GM18526 (cell line): Measurements from ENCODE around the gene ZWILCH.
A peak's percentile ranks its signal among the peaks of the same experiment; 100 is the strongest.

Experiments
- POLR2A ChIP-seq: IDR thresholded peaks from 3 replicates; pipeline ENCODE4 v1.6.1; 2011; ENCODE audit not compliant: insufficient read length; ENCODE audit errors: extremely low read depth

The ZWILCH gene

DNA sequence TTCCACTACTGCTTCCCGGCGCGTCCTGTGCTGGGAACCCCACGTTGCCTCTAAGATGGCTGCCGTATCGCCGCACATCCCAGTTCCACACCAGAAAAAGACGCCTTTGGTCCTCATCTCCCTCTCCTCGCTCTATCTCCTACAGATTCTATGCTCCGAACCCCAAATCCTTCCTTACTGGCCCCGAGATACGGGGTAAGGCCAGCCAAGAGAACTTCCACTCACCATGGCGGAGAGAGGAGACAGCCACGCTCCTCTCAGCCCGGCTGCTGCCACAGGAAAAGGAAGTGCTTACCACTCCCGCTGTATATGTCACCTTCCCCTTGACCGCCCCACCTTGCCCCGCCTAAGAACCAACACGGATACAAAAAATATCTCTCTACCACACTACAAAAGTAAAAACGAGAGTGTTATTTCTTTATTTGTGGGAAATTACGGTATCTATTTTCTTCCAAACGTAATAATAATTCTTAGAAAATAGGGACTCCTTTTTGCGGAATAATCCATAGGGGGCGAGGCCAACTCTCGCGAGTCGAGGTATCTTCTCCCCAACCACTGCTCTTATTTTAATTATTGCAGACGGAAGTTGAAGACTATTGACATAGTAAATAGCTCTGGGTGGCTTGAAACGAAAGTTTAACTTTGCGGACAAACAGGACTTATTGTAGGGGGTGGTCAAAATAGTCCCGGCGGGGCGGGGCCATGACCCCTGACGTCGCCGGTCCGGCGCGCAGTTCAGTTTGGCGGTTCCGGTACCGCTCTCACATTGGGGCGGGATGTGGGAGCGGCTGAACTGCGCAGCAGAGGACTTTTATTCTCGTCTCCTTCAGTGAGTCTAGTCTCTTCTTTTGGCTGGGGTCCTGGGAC lies at the start of gene ZWILCH, which contains the start of gene RPL4:
ZWILCH (plus strand) TSS at position 764 of the 867 bp plus-strand sequence; CDS start at position 777, 13 bp downstream.
RPL4 (minus strand) TSS at position 293 of the 867 bp plus-strand sequence; CDS start at position 228, 65 bp downstream.
- TF ChIP-seq POLR2A = peak; percentile 94

GRCh38 chr15:66456211-66456610 lies 48.9 kb upstream of the ZWILCH start:
- no peak for TF ChIP-seq POLR2A

GRCh38 chr15:66459818-66460615 lies 45.1 kb upstream of the ZWILCH start:
- TF ChIP-seq POLR2A = no peak

- no peak for TF ChIP-seq POLR2A
Measured at GRCh38 chr15:66461917-66462316, 43.2 kb upstream of the ZWILCH start.

DNA sequence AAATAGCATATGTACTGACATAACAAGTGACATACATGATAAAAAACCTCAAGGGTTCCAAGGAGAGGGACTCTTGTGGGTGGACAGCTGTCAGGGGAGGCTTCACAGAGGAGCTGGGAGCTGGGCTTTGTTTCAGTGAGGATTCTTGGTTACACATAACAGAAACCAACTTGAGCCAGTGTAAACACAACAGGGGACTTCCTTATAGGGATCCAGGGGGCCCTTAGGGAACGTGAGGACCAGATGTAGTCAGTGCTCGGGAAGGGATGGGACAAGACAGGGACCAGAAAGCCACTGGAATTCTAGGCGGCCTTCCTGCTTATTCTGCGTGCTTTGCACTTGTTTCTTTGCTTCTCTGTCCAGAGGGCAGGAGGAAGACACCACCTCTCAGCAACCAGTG lies 42.5 kb upstream of the ZWILCH start:
- TF ChIP-seq POLR2A = no peak

- TF ChIP-seq POLR2A = no peak
Measured at GRCh38 chr15:66472176-66472999, 32.7 kb upstream of the ZWILCH start.

DNA sequence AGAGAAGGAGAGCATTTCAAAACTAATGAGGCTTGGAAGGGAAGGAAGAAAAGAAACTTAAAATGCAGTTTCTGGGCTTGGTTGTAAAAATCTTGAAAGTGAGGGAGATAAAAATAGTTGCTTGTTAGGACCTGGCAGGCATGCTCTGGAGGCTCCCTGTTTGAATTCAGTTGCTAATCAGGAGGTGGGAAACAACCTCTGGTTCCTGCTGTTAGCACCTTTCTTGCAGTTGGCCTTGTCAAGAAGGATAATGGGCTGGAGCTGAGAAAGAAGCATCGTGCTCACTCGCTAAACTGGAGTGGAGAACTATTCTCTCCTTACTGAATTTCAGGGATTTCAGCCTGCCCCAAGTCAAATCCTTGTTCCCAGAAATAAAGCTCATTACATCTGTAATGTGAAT lies 31.0 kb upstream of the ZWILCH start:
- TF ChIP-seq POLR2A = no peak

DNA sequence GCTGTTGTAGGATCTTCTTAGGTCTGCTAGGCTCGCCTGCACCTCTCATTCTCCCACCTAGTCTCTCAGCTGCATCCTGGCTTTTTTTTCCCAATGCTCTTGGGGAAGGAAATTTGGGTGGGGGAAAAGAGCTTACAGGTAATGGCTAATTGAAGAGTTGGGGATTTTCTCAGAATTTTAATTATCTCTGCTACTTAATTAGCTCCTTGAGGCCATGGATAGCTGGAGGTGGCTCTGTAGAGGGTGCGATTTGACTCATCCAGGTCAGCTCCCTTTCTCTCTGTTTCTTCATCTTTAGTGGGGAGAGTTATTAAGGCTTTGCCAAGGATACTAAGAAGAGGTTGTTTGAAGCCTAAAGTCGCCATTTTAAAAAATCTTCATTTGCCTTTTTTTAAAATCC lies 30.2 kb upstream of the ZWILCH start:
- TF ChIP-seq POLR2A = no peak

GRCh38 chr15:66476535-66476934 lies 28.6 kb upstream of the ZWILCH start:
- TF ChIP-seq POLR2A = no peak

DNA sequence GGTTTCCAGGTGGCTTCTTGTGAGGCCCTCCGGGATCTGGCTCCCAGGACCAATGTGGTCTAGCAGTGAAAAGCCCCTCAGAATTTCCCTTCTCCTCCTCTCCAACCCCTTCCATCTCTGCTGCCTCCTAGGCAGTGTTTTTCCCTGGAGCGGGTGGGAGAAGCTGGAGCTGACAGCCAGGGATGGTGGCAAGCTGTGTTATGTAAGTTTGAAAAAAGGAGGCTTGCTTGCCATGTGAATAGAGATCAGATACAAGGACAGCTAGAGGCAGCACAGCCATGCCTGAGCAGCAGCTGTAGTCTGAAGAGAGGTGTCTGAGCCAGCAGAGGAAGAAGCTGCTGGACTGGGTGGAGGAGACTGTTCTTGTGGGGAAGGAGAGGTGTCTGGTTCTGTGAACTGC lies 28.1 kb upstream of the ZWILCH start:
- no peak for TF ChIP-seq POLR2A

DNA sequence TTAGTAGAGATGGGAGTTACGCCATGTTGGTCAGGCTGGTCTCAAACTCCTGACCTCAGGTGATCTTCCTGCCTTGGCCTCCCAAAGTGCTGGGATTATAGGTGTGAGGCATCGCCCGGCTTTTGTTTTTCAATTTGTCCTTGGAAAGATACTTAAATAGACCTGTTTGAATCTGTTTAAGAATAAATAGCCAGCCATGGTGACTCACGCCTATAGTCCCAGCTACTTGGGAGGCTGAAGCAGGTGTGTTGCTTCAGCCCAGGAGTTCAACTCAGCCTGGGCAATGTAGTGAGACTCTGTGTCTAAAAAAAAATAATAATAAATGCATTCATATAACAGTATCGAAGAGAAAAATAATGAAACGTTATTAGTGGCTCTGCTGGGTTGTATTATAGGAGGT lies 24.9 kb upstream of the ZWILCH start:
- TF ChIP-seq POLR2A = no peak

DNA sequence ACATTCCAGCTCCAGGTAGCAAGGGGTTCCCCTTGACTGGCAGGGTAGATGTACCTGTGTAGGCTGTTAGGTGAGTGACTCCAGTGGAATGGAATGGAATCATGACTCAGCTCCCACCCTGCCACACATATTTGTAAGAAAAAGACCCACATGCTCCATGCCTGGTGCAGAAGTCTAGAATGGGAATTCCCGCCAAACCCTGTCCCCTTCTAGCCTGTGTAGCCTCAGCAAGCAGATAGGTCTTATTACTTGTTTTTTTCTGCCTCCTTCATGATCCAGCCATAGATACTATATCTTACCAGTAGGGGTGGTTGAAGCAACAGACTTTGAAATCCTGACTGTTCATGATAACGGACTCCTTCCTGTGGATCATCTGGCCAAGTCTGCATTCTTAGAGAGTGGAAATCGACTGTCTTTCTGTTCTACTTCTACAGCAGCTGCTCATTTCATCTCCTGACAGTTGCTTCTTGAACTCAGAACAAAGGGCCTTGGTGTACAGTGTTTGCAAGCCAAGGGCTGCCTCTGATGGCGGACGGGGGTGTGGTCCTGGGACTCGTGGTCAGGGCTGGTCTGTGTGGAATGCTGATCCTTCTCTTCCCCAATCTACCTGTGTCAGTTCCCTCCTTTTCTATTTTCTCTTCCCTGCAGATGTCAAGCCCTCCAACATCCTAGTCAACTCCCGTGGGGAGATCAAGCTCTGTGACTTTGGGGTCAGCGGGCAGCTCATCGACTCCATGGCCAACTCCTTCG lies 23.8 kb upstream of the ZWILCH start:
- no peak for TF ChIP-seq POLR2A

DNA sequence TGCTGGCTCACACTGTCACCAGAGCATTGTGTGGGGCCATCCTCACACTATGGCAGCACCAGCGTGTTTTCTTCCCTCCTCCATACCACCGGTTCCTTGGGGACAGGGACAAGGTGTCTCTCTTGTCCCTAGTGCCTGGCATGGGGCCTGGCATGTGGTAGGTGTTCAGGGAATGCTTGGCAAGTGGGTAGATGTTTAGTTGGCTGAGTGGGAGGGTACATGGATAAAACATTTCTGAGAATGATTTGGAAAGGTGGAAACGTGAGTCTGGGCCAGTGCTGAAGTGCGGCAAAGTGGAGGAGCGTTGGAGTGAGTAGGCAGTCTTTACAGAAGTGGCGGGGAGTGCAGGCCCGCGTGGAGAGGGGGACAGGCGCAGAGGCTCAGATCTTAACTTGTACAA lies 22.6 kb upstream of the ZWILCH start:
- no peak for TF ChIP-seq POLR2A

DNA sequence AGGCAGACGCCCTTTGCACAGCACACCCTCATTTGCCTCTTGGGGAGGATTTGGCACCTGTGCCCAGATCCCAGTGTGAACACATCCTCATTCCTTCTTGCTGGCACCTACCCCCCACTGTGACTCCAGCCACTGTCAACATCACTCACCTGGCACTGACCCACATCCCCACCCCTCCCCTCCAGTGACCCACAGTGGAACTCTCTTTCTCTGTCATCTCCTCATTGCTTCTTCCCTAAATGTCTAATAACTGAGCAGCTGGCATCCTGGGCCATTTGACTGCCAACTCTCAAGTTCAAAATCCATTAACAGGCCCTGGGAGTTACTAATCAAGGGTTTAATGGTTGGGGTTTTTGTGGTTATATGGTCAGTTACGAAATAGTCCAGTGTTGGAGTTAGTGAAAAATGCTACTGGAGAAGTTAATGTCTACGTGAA lies 22.0 kb upstream of the ZWILCH start:
- no peak for TF ChIP-seq POLR2A
